ENCODE results near the gene BCL11A. TPM values are rescaled to one million over a fixed set of nuclear protein-coding genes. Genes with fewer than 3 reads are reported as not detected.

The BCL11A gene
- total RNA-seq, 1 experiment from 2014 or later = not detected

DNA sequence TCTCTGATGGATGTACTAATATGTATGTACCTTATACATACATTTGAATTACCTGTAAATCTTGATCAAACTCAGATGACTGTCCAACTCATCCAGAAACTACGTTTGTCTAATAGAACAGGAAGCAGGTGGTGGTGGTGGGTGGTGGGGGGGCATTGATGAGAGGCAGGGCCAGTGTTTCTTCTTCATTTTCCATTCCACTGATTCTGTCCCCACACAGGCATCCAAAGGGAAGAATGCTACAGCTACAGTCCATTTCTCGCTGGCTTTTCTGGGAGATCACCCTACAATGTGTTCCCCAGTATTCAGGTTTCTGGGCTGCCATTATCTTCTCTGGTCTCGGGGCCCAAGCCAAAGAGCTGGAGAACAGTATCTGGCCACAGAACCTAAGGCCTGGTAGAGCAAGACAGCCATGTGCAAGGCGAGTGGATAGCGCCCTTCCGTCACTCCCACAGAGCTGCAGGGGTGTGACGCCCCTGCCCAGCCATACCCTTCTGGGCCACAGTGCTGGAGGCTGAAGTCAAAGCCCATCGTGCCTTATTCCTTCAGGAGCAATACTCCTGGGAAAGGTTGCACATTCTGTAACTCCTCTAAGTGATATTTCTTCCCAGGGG is 54.5 kb downstream of the BCL11A start:
- in situ Hi-C loops (cut with HindIII; ENCODE audit: low pct_unique_long_range_greater_than_20kb, low sequenced_read_pairs) = no loop called here
- no peak for DNase-seq (ENCODE audit: low read depth)

DNA sequence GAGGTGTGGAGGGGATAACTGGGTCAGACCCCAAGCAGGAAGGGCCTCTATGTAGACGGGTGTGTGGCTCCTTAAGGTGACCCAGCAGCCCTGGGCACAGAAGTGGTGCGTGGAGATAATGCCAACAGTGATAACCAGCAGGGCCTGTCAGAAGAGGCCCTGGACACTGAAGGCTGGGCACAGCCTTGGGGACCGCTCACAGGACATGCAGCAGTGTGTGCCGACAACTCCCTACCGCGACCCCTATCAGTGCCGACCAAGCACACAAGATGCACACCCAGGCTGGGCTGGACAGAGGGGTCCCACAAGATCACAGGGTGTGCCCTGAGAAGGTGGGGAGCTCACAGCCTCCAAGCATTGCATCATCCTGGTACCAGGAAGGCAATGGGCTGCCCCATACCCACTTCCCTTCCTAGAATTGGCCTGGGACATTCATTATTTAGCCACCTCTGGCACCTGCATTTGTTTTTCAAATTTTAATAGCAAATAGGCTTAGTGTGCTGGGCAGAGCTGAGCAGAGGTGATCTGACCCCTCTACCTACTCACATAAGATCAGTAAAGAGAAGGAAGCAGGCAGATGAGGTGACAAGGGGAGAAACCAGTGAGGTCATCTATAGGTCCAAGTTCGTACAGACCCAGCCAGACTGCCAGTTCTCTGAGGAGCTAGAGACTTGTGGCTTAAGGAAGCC is 55.2 kb downstream of the BCL11A start:
- in situ Hi-C loops (cut with HindIII; ENCODE audit: low pct_unique_long_range_greater_than_20kb, low sequenced_read_pairs) = no loop called here

DNA sequence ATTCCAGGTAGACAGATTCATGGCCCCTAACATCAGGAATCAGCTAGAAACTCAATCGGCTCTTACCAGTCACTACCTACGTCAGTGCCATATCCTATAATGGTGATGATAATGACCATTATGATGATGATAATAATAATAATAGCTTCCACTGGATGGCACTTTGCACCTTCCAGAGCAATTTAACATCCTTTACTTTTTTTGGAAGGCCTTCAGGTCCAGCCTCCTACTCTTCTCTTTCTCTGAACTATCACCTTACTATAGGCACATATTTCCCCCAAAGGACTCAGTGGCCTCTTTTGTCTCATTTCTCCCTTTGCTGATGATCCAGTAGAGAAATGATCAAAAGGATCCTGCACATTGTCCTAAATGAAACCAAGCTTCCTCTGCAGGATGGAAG is 56.0 kb downstream of the BCL11A start:
- in situ Hi-C loops (cut with HindIII; ENCODE audit: low pct_unique_long_range_greater_than_20kb, low sequenced_read_pairs) = no loop called here
- DNase-seq (ENCODE audit: low read depth) = no peak

More for the DNA sequence above, 55.2 kb downstream of the BCL11A start:
- DNase-seq (ENCODE audit: low read depth) = no peak

DNA sequence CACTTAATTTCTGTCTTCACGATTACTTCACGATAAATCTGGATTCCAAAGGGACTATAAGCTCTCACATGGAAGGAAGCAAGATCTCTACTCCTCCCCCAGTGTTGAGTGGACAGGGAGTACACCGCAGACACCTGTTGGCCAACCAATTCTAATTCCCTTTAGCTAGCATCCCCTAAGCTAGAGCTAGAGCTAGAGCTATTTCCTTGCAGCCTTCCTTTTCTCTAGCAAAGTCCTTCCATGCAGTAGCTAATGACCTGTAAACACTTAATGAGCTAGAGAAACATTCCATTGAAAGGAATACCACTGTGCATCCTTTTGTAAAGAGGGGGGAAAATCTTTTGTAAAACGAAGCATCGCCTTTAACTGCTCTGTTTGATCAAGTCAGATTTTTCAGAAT is 56.5 kb downstream of the BCL11A start:
- no peak for DNase-seq (ENCODE audit: low read depth)
- in situ Hi-C loops (cut with HindIII; ENCODE audit: low pct_unique_long_range_greater_than_20kb, low sequenced_read_pairs) = no loop called here

DNA sequence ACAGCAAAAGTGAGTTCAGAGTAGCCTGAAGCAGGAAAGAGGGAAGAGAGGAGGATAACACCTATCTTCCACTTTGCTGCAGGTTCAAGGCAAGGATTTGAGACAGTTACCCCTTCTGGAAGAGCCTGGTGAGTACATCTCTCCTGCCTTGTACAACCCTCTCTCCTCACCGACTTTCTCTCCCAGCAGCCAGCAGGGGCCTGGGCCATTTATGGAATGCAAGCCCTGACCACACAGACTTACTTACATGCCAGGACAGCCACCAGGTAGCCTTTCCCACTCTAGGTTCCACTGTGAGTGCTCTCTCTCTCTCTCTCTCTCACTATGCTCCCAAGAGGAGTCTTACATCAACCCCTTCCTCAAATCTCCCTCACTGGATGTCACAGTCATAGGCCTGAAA is 57.0 kb downstream of the BCL11A start:
- in situ Hi-C loops (cut with HindIII; ENCODE audit: low pct_unique_long_range_greater_than_20kb, low sequenced_read_pairs) = no loop called here
- no peak for DNase-seq (ENCODE audit: low read depth)

DNA sequence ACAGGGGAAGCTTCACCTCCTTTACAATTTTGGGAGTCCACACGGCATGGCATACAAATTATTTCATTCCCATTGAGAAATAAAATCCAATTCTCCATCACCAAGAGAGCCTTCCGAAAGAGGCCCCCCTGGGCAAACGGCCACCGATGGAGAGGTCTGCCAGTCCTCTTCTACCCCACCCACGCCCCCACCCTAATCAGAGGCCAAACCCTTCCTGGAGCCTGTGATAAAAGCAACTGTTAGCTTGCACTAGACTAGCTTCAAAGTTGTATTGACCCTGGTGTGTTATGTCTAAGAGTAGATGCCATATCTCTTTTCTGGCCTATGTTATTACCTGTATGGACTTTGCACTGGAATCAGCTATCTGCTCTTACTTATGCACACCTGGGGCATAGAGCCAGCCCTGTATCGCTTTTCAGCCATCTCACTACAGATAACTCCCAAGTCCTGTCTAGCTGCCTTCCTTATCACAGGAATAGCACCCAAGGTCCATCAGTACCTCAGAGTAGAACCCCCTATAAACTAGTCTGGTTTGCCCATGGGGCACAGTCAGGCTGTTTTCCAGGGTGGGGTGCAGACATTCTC is 58.3 kb downstream of the BCL11A start:
- no peak for DNase-seq (ENCODE audit: low read depth)
- in situ Hi-C loops (cut with HindIII; ENCODE audit: low pct_unique_long_range_greater_than_20kb, low sequenced_read_pairs) = no loop called here

DNA sequence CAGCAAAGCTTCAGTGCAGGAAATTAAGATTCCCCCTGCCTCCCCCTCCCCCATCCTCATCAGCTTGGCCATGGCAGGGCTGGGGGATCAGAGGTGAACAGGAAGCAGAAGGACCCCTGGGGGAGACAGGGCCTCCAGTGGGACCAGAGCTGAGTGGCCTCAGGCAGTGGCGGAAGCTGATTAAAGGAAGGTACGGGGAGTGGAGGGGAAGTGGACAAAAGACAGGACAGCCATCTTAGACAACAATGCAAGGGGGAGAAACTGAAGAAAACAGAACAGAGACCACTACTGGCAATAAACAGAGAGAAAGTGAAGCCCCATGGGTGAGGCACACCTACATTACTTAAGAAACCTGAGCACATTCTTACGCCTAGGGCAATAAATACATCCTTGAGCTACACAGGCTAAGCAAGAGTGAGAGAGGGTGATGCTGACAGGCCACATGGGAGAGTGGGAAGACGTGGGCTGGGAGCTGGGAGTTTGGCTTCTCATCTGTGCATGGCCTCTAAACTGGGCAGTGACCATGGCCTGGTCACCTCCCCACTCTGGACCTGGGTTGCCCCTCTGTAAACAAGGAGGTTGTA is 59.6 kb downstream of the BCL11A start:
- in situ Hi-C loops (cut with HindIII; ENCODE audit: low pct_unique_long_range_greater_than_20kb, low sequenced_read_pairs) = no loop called here
- no peak for DNase-seq (ENCODE audit: low read depth)

DNA sequence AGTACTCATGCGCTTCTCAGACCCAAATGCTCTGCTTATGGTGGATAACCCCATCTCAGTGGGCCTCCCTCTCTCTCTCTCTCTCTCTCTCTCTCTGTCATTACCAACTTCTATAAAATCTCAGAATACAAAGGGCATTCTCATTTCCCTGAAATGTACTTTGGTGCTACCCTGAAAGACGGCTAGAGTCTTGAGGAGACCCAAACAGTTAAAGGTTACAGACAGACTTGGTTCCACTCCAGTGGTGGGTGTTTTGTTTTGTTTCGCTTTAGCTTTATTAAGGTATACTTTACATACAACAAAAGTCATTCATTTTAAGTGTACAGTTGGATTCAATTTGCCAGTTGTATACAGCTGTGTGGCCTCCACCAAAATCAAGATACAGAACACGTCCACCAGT is 60.9 kb downstream of the BCL11A start:
- in situ Hi-C loops (cut with HindIII; ENCODE audit: low pct_unique_long_range_greater_than_20kb, low sequenced_read_pairs) = no loop called here
- DNase-seq (ENCODE audit: low read depth) = no peak

DNA sequence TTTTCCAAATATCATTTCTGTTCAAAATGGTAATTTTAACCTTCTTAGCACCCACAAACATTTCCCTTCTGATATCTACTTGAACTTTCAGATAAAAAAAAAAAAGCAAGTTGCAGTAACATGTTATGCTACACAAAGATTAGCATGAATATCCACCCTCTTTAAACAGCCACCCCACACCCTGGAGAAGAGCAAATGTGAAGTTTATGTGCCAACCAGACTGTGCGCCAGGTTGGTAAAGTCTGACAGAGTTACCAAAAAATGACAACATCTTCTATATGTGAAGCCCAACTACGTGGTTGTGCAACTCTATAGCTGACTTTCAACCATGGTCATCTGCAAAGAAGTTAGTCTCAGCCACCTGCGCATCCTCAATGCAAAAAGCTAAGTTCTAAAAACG is 62.6 kb downstream of the BCL11A start:
- DNase-seq (ENCODE audit: low read depth) = no peak
- in situ Hi-C loops (cut with HindIII; ENCODE audit: low pct_unique_long_range_greater_than_20kb, low sequenced_read_pairs) = no loop called here

DNA sequence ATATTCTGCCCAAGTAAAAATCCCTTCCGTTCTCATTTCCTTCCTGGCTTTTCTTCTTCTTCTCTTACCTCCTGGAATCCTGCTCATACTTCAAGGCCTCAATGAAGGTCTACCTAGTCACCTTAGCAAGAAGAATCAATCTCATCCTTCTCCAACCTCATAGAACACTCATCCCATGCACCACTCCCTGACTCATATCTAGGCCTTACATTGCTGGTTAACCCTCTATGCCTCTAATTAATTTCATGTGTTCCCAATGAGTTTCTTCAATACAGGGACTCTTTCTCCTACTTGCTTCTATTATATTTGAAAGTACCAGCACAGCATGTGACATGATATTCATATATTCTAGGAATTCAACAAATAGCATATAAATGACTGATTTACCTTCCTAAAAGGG is 63.0 kb downstream of the BCL11A start:
- no peak for DNase-seq (ENCODE audit: low read depth)
- in situ Hi-C loops (cut with HindIII; ENCODE audit: low pct_unique_long_range_greater_than_20kb, low sequenced_read_pairs) = no loop called here

DNA sequence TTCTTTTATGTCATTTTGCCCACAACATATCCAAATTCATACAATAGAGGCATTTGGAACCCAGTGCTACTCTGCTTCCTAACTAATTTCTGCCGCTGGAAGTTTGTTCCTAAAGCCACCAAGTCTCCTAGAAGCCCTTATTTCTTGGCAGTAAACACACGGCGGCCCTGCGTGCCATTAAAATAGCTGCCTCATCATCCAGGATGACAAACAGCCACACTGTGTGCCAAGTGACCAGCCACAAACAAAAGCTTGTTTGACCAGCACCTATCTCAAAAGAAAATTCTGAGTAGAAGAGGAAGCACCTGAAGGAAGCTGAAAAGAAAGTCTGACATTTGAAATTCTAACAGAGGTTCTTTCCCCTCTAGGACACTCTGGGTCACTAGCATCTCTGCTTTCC is 64.2 kb downstream of the BCL11A start:
- in situ Hi-C loops (cut with HindIII; ENCODE audit: low pct_unique_long_range_greater_than_20kb, low sequenced_read_pairs) = no loop called here
- no peak for DNase-seq (ENCODE audit: low read depth)

DNA sequence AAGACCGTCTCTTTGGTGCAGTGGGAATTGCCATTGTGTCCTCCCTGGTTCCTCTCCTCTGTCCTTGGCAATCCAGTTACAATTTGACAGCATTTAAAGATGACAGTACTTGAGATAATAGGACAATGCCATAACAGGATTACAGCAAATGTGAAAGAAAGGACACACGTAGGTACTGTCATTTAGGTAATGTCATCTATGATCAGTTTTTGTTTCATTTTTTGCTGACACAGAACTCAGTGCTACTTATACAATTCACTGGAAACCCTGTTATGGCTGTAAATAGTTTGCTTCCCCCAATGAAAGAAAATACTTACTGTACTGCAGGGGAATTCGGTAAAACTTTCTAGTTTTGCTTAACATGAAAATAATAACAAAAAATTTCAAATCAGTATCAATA is 65.2 kb downstream of the BCL11A start:
- in situ Hi-C loops (cut with HindIII; ENCODE audit: low pct_unique_long_range_greater_than_20kb, low sequenced_read_pairs) = no loop called here
- no peak for DNase-seq (ENCODE audit: low read depth)

DNA sequence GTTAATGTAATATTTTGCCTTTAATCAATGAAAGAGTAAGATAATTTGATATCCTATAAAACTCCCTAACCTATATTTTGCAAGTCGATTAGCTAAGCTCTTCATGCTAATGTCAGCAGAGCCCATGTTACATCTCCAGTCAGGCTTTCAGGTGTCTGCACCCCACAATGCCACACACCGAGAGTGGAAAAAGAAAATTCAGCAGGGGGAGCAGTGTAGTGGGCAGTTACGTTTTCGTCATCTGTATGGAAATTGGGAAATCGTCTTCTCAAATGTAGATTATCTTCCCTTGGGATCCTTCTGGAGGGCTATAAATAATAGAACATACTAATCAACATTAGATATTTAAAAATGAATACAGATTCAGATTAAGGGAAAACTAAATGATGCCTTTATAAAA is 66.3 kb downstream of the BCL11A start:
- in situ Hi-C loops (cut with HindIII; ENCODE audit: low pct_unique_long_range_greater_than_20kb, low sequenced_read_pairs) = no loop called here
- no peak for DNase-seq (ENCODE audit: low read depth)

DNA sequence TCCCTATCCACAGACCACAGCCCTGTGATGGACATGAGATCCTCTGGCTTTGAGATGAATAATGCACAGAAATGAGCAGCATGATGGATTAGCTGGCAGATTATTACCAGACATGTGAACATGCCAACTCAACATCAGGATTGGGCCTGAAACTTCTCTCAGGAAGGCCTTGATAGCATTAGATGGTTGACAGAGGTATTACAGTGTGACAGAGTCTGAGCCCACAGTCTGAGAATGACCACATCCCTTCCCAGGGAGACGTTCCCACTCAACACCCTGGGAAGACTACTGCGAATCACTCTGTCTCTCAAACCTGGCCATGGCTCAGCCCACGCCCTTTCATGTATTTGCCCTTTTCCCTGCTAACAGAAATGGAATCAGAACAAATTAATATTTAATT is 66.9 kb downstream of the BCL11A start:
- DNase-seq (ENCODE audit: low read depth) = no peak
- in situ Hi-C loops (cut with HindIII; ENCODE audit: low pct_unique_long_range_greater_than_20kb, low sequenced_read_pairs) = no loop called here

DNA sequence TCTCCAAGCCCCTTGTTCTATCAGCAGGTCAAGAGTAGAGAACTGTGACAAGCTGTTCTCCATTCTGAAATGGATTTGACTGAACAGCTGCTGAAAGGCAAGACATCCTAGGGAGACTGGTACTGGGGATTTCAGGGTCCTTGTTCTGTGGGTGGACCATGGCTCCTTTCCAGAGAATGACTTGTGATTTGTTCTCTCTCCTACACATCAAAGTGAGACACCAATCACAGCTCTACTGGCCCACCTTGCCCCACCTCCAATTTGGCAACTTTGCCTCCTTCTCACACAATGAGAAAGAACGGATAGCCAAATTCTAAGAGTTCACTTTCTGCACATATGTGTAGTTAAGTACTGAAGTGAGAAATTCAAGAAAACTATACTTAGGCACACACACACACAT is 67.4 kb downstream of the BCL11A start:
- in situ Hi-C loops (cut with HindIII; ENCODE audit: low pct_unique_long_range_greater_than_20kb, low sequenced_read_pairs) = no loop called here

DNA sequence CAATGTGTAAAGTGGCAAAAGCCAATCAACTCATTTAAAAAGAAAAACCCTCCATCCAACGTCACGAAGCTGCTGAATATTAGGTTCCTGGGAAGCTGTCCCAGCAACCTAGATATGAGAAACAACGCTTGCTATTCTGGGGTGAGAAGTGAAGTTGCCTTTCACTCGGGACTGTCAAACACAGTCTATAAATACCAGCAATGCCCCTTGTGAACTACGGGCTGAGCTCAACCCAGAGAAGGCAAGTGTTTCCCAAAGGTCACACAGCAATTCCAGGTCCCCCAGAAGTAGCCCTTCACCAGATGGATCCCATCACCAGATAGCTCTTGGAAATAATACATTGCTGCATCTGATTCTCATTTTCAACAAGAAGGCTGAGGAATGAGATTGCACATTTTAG is 67.9 kb downstream of the BCL11A start:
- DNase-seq (ENCODE audit: low read depth) = no peak
- in situ Hi-C loops (cut with HindIII; ENCODE audit: low pct_unique_long_range_greater_than_20kb, low sequenced_read_pairs) = no loop called here

More for the DNA sequence above, 67.4 kb downstream of the BCL11A start:
- no peak for DNase-seq (ENCODE audit: low read depth)

DNA sequence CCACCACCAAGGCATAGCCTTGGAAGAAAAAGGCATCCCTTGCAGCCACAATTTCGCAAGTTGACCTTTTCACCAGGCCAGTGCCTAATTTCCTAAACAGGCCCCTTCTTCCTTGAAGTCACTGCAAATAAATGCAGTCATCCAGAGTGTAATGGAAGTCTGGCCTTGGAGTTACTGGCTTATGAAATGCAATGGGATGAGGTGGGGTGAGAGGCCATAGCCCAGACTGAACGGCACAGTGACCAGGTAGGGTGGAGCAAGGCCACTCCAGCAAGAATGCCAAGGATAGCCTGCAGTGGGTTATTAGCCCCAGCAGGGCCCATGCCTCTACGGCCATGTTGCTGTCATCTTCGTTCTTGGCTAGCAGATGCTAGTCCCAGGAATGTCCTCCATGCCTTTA is 68.4 kb downstream of the BCL11A start:
- in situ Hi-C loops (cut with HindIII; ENCODE audit: low pct_unique_long_range_greater_than_20kb, low sequenced_read_pairs) = no loop called here
- no peak for DNase-seq (ENCODE audit: low read depth)

DNA sequence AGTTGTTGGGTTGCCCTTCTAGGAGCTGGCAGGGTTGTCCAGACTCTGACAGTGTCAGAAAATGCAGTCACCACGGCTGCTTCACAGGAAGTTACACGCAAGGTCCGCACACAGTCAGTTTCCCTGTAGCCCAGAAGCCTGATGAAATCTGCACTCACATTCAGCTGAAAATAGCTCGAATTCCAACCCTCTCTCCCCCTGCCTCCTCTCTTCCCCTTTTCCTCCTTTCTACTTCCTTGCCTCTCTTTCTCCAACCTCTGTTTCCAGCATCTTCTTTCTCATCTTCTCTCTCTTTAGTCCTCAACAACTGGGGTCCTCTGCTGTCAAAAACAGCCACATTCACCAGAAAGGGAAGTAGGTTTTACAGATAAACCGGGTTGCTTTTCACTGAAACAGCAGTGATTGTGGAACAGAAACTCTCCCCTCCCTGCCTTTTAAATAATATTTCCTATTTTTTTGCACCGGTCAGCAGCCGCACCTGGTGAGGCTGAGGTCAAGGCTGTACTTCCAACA is 69.3 kb downstream of the BCL11A start:
- DNase-seq (ENCODE audit: low read depth) = no peak
- in situ Hi-C loops (cut with HindIII; ENCODE audit: low pct_unique_long_range_greater_than_20kb, low sequenced_read_pairs) = no loop called here

DNA sequence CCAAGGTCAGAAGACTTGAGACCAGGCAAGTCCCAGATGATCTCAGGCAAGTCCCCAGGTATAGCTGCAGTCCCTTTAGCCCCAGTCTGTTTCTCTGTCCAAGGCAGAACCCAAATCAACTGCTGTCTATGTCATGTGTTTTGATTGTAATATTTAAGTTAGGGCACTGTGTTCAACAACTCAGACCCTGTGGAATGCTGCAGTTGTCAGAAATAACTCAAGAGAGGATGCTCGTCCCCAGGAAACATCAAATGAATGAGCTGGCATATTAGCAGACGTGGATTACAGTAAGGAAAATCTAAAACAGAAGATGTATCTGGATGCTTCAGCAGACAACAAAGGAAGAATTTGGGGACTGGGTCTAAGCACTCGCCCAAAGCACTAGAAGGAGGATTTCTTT is 70.1 kb downstream of the BCL11A start:
- in situ Hi-C loops (cut with HindIII; ENCODE audit: low pct_unique_long_range_greater_than_20kb, low sequenced_read_pairs) = no loop called here
- DNase-seq (ENCODE audit: low read depth) = no peak

Data from Caki2 (cell line).